Keratinocyte (primary cell): ENCODE results near the gene ZDHHC3.

Experiments used
- EZH2 ChIP-seq: IDR thresholded peaks from one replicate; pipeline ENCODE4 v1.6.1; 2012; ENCODE audit warnings: inconsistent platforms, mild to moderate bottlenecking, low read length, moderate library complexity
- TF ChIP-seq, protein P1 (sequence below), 3 experiments: IDR thresholded peaks in 1 of 3; conservative IDR thresholded peaks in 1 of 3; optimal IDR thresholded peaks in 1 of 3; 2 replicates in 2 of 3; 3 replicates in 1 of 3; pipeline versions ENCODE3 to v1.5.1; 2011; ENCODE audit warnings: low read length in 3 of 3, mild to moderate bottlenecking in 3 of 3, moderate library complexity in 2 of 3, control low read depth in 1 of 3, inconsistent platforms in 1 of 3; ENCODE audit not compliant: insufficient read depth in 2 of 3; ENCODE audit errors: extremely low read depth in 1 of 3

DNA sequence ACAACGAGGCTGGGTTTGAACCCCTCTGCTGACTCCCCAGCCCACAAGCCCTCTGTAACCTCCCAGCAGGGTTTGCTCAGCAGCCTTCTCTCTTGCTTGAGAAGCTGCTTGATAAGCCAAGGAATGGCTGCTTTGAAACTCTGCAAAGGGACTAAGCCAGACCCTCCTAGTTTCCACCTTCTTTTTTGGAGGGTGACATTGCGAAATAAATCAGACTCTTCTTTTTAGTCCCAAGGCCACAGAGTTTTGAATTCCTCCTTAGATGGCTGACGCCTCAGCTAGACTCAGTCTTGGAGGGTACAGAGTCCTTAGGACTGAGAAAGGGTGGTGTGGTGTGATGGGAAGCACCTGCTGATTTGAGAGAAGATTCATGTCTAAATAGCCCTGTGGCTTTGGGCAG lies 100.4 kb downstream of the ZDHHC3 start:
- TF ChIP-seq, protein P1, sequence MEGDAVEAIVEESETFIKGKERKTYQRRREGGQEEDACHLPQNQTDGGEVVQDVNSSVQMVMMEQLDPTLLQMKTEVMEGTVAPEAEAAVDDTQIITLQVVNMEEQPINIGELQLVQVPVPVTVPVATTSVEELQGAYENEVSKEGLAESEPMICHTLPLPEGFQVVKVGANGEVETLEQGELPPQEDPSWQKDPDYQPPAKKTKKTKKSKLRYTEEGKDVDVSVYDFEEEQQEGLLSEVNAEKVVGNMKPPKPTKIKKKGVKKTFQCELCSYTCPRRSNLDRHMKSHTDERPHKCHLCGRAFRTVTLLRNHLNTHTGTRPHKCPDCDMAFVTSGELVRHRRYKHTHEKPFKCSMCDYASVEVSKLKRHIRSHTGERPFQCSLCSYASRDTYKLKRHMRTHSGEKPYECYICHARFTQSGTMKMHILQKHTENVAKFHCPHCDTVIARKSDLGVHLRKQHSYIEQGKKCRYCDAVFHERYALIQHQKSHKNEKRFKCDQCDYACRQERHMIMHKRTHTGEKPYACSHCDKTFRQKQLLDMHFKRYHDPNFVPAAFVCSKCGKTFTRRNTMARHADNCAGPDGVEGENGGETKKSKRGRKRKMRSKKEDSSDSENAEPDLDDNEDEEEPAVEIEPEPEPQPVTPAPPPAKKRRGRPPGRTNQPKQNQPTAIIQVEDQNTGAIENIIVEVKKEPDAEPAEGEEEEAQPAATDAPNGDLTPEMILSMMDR (optimal IDR thresholded peaks at IDR 0.05 in 1 of 3, IDR thresholded peaks at IDR 0.05 in 1 of 3, conservative IDR thresholded peaks at IDR 0.05 in 1 of 3; ENCODE audit: extremely low read depth in 1 of 3, insufficient read depth in 2 of 3, low read length in 3 of 3), result no peak
- TF ChIP-seq EZH2, result no peak
